ENCODE measurements around the gene CNST. TPM values are rescaled to one million over a fixed set of nuclear protein-coding genes. Genes with fewer than 3 reads are reported as not detected.

Gene CNST
- total and polyA plus RNA-seq, 2 of the 13 experiments (the other 11 are each of a cell fraction or from before 2014, with no cell fraction given), result 6.3 to 12.4 TPM

DNA sequence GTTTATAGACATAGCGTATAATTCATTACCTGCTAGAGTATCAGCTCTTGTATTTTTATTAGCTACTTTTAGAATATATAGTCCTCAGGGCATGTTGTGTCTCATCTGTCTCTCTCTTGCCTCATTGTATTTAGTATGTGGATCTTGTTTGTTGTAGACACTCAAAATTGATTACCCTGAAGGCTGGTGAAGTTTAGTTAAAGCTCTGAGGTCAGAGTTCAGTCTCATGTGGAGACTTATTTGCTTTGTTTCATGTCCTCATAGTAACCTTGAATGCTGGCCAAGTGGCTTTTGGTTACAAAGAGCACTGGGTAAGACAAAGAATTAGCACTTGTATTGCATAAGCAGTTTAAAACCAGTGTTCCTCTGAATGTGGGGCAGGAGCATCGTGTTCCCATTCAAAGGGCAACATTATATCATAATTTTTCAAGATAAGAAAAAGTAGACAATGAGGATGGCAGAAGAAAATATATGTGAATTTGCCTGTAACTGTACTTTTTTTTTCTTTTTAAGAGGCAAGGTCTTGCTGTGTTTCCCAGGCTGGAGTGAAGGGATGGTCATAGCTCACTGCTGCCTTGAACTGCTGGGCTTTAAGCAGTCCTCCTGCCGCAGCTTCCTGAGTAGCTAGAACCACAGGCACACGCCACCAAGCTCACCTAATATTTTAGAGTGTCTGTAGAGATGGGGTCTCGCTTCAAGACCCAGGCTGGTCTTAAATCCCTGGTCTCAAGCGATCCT, 17.4 kb downstream of the CNST start (continued):
- TF ChIP-seq, protein P1, sequence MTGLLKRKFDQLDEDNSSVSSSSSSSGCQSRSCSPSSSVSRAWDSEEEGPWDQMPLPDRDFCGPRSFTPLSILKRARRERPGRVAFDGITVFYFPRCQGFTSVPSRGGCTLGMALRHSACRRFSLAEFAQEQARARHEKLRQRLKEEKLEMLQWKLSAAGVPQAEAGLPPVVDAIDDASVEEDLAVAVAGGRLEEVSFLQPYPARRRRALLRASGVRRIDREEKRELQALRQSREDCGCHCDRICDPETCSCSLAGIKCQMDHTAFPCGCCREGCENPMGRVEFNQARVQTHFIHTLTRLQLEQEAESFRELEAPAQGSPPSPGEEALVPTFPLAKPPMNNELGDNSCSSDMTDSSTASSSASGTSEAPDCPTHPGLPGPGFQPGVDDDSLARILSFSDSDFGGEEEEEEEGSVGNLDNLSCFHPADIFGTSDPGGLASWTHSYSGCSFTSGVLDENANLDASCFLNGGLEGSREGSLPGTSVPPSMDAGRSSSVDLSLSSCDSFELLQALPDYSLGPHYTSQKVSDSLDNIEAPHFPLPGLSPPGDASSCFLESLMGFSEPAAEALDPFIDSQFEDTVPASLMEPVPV (CRISPR knock-in tag; IDR thresholded peaks at IDR 0.05), result peak; percentile 58; the same call in 1 of the 2 replicates
- no peak for TF ChIP-seq MXD4 (CRISPR knock-in tag; IDR thresholded peaks at IDR 0.05)
- peak; percentile 95 for TF ChIP-seq NR2F2 (IDR thresholded peaks at IDR 0.05; ENCODE audit: borderline replicate concordance, low read depth)
- TF ChIP-seq ZNF570 (CRISPR knock-in tag; IDR thresholded peaks at IDR 0.05; ENCODE audit: borderline replicate concordance), result no peak
- TF ChIP-seq FLYWCH1 (CRISPR knock-in tag; IDR thresholded peaks at IDR 0.05), result no peak
- TF ChIP-seq CENPX (CRISPR knock-in tag; IDR thresholded peaks at IDR 0.05), result no peak
- TF ChIP-seq POGZ (CRISPR knock-in tag; IDR thresholded peaks at IDR 0.05), result peak; percentile 70; the same call in 1 of the 2 replicates
- TF ChIP-seq ZNF558 (CRISPR knock-in tag; IDR thresholded peaks at IDR 0.05; ENCODE audit: borderline replicate concordance), result no peak
- TF ChIP-seq ZNF564 (CRISPR knock-in tag; IDR thresholded peaks at IDR 0.05), result no peak
- TF ChIP-seq, protein P2, sequence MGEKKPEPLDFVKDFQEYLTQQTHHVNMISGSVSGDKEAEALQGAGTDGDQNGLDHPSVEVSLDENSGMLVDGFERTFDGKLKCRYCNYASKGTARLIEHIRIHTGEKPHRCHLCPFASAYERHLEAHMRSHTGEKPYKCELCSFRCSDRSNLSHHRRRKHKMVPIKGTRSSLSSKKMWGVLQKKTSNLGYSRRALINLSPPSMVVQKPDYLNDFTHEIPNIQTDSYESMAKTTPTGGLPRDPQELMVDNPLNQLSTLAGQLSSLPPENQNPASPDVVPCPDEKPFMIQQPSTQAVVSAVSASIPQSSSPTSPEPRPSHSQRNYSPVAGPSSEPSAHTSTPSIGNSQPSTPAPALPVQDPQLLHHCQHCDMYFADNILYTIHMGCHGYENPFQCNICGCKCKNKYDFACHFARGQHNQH (CRISPR knock-in tag; IDR thresholded peaks at IDR 0.05), result peak; percentile 84
- no peak for TF ChIP-seq ZNF343 (CRISPR knock-in tag; IDR thresholded peaks at IDR 0.05)
- peak; percentile 85 for TF ChIP-seq HDAC1 (CRISPR knock-in tag; IDR thresholded peaks at IDR 0.05)
- TF ChIP-seq PCBP2 (optimal IDR thresholded peaks at IDR 0.05; ENCODE audit: low read depth, low read length, poor library complexity, severe bottlenecking), result no peak
- TF ChIP-seq SUZ12 (IDR thresholded peaks at IDR 0.05; ENCODE audit: low read depth, low read length), result no peak
- TF ChIP-seq SP4 (CRISPR knock-in tag; IDR thresholded peaks at IDR 0.05), result no peak
- peak; percentile 59; the same call in 1 of the 2 replicates for TF ChIP-seq MEIS2 (CRISPR knock-in tag; IDR thresholded peaks at IDR 0.05)
- TF ChIP-seq ZFP36 (IDR thresholded peaks at IDR 0.05; ENCODE audit: borderline replicate concordance, low read depth, low read length, partially characterized antibody), result no peak
- TF ChIP-seq ZNF230 (CRISPR knock-in tag; IDR thresholded peaks at IDR 0.05), result no peak
- TF ChIP-seq FOSL2 (CRISPR knock-in tag; IDR thresholded peaks at IDR 0.05), result peak; percentile 71
- TF ChIP-seq, protein P3, sequence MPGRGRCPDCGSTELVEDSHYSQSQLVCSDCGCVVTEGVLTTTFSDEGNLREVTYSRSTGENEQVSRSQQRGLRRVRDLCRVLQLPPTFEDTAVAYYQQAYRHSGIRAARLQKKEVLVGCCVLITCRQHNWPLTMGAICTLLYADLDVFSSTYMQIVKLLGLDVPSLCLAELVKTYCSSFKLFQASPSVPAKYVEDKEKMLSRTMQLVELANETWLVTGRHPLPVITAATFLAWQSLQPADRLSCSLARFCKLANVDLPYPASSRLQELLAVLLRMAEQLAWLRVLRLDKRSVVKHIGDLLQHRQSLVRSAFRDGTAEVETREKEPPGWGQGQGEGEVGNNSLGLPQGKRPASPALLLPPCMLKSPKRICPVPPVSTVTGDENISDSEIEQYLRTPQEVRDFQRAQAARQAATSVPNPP (CRISPR knock-in tag; IDR thresholded peaks at IDR 0.05), result 0 out of 2 replicates have a peak, but pooled peaks have one; percentile 31
- no peak for TF ChIP-seq ZNF207 (IDR thresholded peaks at IDR 0.05; ENCODE audit: borderline replicate concordance)
- no peak for TF ChIP-seq TRIM24 (CRISPR knock-in tag; IDR thresholded peaks at IDR 0.05)
- TF ChIP-seq, protein P4, sequence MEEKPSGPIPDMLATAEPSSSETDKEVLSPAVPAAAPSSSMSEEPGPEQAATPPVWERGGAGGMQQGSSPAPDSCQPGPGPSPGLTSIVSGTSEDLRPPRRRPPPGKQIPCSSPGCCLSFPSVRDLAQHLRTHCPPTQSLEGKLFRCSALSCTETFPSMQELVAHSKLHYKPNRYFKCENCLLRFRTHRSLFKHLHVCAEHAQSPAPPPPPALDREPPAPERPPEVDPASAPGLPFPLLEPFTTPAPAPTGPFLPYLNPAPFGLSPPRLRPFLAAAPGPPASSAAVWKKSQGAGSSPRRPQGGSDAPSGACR (CRISPR knock-in tag; IDR thresholded peaks at IDR 0.05), result no peak
- TF ChIP-seq, protein P5, sequence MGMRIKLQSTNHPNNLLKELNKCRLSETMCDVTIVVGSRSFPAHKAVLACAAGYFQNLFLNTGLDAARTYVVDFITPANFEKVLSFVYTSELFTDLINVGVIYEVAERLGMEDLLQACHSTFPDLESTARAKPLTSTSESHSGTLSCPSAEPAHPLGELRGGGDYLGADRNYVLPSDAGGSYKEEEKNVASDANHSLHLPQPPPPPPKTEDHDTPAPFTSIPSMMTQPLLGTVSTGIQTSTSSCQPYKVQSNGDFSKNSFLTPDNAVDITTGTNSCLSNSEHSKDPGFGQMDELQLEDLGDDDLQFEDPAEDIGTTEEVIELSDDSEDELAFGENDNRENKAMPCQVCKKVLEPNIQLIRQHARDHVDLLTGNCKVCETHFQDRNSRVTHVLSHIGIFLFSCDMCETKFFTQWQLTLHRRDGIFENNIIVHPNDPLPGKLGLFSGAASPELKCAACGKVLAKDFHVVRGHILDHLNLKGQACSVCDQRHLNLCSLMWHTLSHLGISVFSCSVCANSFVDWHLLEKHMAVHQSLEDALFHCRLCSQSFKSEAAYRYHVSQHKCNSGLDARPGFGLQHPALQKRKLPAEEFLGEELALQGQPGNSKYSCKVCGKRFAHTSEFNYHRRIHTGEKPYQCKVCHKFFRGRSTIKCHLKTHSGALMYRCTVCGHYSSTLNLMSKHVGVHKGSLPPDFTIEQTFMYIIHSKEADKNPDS (CRISPR knock-in tag; IDR thresholded peaks at IDR 0.05), result no peak

All from HepG2 (cell line).